Type B pancreatic cell (in vitro differentiated cells): ENCODE measurements around the gene POLR1C. TPM values are rescaled to one million over a fixed set of nuclear protein-coding genes. Genes with fewer than 3 reads are reported as not detected.

Experiments
- DNase-seq: peaks from one replicate; pipeline ENCODE4 v3.0.0; 2021; ENCODE audit warnings: mixed read lengths; ENCODE audit not compliant: unreplicated experiment; ENCODE audit errors: extremely low spot score
- H3K27ac Mint-ChIP-seq: 2 replicates; pipeline ENCODE4 v1.8.0; 2021; ENCODE audit warnings: mild to moderate bottlenecking, mixed read lengths
- H3K27me3 Mint-ChIP-seq: 2 replicates; pipeline ENCODE4 v1.8.0; 2021; ENCODE audit warnings: mixed read lengths
- H3K36me3 Mint-ChIP-seq: 2 replicates; pipeline ENCODE4 v1.8.0; 2021; ENCODE audit warnings: mixed read lengths
- H3K4me1 Mint-ChIP-seq: one replicate; pipeline ENCODE4 v1.8.0; 2021; ENCODE audit warnings: mixed read lengths; ENCODE audit not compliant: unreplicated experiment
- H3K4me3 Mint-ChIP-seq: 2 replicates; pipeline ENCODE4 v1.8.0; 2021; ENCODE audit warnings: mild to moderate bottlenecking, mixed read lengths
- H3K9me3 Mint-ChIP-seq: 2 replicates; pipeline ENCODE4 v1.8.0; 2021; ENCODE audit warnings: mixed read lengths
- total RNA-seq: library from RNA; stranded (reverse); gene quantifications from 2 replicates; pipeline ENCODE4 v1.2.1, GENCODE V29; 2021; ENCODE audit warnings: low replicate concordance
- TF ChIP-seq, protein P1 (sequence below): fragments of 200-600 bp; sonication (generic); conservative IDR thresholded peaks from 2 replicates; pipeline ENCODE4 v1.5.0; 2021; ENCODE audit warnings: antibody characterized with exemption, mild to moderate bottlenecking

POLR1C gene
- total RNA-seq, 1 donor from 2014 or later: 60.8 TPM

DNA sequence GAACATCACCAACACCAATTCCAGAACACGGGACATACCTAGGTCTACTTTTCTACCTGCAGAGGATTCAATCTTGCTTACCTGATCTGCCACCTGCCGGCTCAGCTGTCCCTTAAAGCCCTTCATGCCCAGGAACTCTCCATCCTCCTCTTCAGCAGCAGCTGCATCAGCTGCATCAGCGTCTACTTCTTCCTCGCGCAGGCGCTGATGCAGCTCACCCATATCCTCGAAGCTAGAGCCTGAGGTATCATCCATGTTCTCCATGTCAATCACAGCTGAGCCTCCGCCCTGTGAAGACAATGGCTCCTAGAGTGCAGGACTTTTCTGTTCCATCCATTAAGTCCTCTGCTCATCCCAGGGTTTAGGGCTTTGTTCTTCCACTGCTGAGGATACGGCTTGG lies 1.1 kb upstream of the POLR1C start:
- Mint-ChIP-seq H3K4me3 (no peak overlapping the region), H3K27ac (no peak overlapping the region), H3K4me1 (peaks cover 7% of the 10 kb centered on the region), H3K36me3 (peaks cover 29% of the 10 kb centered on the region), H3K27me3 (no peaks in the 10 kb centered on the region), H3K9me3 (no peaks in the 10 kb centered on the region)
- DNase-seq: no peak
- TF ChIP-seq, protein P1, sequence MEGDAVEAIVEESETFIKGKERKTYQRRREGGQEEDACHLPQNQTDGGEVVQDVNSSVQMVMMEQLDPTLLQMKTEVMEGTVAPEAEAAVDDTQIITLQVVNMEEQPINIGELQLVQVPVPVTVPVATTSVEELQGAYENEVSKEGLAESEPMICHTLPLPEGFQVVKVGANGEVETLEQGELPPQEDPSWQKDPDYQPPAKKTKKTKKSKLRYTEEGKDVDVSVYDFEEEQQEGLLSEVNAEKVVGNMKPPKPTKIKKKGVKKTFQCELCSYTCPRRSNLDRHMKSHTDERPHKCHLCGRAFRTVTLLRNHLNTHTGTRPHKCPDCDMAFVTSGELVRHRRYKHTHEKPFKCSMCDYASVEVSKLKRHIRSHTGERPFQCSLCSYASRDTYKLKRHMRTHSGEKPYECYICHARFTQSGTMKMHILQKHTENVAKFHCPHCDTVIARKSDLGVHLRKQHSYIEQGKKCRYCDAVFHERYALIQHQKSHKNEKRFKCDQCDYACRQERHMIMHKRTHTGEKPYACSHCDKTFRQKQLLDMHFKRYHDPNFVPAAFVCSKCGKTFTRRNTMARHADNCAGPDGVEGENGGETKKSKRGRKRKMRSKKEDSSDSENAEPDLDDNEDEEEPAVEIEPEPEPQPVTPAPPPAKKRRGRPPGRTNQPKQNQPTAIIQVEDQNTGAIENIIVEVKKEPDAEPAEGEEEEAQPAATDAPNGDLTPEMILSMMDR: no peak

- Mint-ChIP-seq H3K27ac (no peak overlapping the region), H3K4me3 (no peak overlapping the region), H3K27me3 (no peaks in the 10 kb centered on the region)
Observed at GRCh38 chr6:43516367-43516696, 557 bp upstream of the POLR1C start.

DNA sequence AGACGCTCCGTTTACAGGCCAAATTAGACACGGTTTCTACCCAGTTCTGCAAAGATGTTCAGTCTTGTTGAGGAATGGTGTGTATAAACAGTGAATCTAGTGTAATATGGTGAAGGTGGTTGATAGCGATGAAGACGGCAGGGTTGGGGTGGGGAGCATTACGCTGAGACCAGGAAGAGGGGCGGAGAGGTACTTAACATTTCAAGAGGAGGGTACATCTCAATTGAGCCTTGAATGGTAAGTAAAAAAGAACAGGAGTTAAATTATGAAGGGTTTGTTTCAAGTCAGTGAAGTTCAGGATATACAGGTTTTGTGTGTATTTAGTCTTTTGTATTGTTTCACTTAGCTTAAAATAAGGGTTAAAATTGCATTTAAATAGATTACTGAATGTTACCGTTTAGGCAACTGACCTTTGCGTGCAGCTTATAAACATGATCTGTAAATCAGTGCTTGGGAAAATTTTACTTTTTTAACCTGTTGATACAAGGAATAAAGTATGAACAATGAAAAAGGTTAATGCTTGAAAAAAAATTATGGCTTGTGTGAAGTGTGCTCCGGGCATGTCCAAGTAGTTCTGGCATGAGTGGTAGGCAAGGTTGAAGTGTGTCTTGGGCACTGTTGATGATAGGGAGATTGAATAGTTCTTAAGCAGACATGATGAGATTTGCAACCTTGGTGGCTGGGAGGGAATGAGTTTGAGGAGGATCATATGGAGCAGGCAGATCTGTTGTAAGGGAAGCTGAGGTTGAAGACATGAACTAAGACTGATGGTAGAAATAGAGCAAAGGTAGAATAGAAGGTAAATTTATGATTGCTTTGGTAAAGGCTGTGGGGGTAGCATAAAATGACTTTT lies 842 bp downstream of the POLR1C start:
- Mint-ChIP-seq H3K4me1 (peaks cover 7% of the 10 kb centered on the region), H3K9me3 (no peaks in the 10 kb centered on the region), H3K36me3 (peaks cover 28% of the 10 kb centered on the region), H3K27ac (no peak overlapping the region), H3K4me3 (no peak overlapping the region), H3K27me3 (no peaks in the 10 kb centered on the region)
- DNase-seq: no peak
- TF ChIP-seq, protein P1: no peak

More at GRCh38 chr6:43516367-43516696, 557 bp upstream of the POLR1C start:
- Mint-ChIP-seq H3K36me3 (peaks cover 33% of the 10 kb centered on the region), H3K9me3 (no peaks in the 10 kb centered on the region), H3K4me1 (peaks cover 7% of the 10 kb centered on the region)
- TF ChIP-seq, protein P1: no peak
- DNase-seq: no peak

GRCh38 chr6:43520097-43520496 lies 3.2 kb downstream of the POLR1C start:
- H3K4me1 Mint-ChIP-seq: peaks cover 7% of the 10 kb centered on the region
- no peak for DNase-seq
- no peak overlapping the region for H3K27ac Mint-ChIP-seq
- H3K27me3 Mint-ChIP-seq: no peaks in the 10 kb centered on the region
- no peaks in the 10 kb centered on the region for H3K9me3 Mint-ChIP-seq
- no peak overlapping the region for H3K4me3 Mint-ChIP-seq
- H3K36me3 Mint-ChIP-seq: peaks cover 25% of the 10 kb centered on the region
- TF ChIP-seq, protein P1: no peak

DNA sequence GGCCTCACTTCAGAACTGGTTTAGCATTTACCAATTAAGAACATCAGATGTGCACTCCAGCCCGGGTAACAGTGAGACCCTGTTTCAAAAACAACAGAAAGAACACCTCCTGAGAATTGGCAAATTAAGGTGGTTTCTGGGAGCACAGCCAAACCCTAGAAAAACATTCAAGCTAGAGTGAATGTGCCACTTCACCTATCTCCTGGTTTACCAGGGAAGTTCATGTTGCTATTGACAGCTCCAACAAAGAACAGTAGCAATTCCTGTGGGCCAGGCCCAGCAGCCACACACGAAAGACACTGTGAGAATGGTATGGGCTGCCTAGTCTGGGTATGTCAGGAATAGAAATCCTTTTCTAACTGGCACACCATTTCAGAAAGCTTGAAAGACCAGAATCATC lies 4.9 kb downstream of the POLR1C start:
- TF ChIP-seq, protein P1: no peak
- H3K27me3 Mint-ChIP-seq: no peaks in the 10 kb centered on the region
- H3K27ac Mint-ChIP-seq: no peak overlapping the region
- peaks cover 21% of the 10 kb centered on the region for H3K36me3 Mint-ChIP-seq
- H3K9me3 Mint-ChIP-seq: no peaks in the 10 kb centered on the region
- no peak overlapping the region for H3K4me3 Mint-ChIP-seq
- H3K4me1 Mint-ChIP-seq: no peaks in the 10 kb centered on the region
- no peak for DNase-seq
